Measurements from ENCODE around the gene BHLHE40.

DNA sequence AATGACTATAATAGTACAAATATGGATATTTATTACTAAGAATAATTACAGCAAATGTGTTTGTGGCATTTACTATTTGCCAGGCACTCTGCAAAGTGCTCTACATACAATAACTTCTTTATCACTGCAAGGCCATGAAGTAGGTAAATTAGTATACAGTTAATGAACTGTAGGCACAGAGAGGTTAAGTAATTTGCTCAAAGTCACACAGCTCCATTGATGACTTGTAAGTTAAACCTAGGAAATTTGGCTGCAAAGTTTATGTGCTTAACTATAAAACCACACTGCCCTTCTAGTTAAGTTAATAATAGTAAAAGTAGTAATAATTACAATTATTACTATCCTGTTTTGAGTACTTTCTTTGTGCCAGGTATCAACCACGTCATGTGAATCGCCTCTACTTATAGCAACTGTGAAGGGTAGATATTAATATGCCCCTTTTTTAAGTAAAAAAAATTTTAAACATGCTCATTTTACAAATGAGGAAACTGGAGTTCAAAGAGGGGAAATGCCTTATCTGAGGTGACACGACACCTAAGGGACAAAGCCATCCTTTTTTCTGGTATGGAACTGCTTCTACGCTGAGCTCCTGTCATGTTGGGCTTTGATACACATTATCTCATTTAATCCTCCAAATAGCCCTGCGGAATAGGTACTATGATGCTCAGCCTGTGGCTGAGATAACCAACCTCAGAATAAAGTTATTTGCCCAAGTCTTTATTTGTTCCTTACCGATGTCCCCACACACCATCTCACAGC is 8.5 kb downstream of the BHLHE40 start:
- TF ChIP-seq, protein P1, sequence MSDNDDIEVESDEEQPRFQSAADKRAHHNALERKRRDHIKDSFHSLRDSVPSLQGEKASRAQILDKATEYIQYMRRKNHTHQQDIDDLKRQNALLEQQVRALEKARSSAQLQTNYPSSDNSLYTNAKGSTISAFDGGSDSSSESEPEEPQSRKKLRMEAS (IDR thresholded peaks at IDR 0.05), result no peak
- TF ChIP-seq POLR2AphosphoS2 (conservative IDR thresholded peaks at IDR 0.05; ENCODE audit: low read length), result no peak
- TF ChIP-seq, protein P2, sequence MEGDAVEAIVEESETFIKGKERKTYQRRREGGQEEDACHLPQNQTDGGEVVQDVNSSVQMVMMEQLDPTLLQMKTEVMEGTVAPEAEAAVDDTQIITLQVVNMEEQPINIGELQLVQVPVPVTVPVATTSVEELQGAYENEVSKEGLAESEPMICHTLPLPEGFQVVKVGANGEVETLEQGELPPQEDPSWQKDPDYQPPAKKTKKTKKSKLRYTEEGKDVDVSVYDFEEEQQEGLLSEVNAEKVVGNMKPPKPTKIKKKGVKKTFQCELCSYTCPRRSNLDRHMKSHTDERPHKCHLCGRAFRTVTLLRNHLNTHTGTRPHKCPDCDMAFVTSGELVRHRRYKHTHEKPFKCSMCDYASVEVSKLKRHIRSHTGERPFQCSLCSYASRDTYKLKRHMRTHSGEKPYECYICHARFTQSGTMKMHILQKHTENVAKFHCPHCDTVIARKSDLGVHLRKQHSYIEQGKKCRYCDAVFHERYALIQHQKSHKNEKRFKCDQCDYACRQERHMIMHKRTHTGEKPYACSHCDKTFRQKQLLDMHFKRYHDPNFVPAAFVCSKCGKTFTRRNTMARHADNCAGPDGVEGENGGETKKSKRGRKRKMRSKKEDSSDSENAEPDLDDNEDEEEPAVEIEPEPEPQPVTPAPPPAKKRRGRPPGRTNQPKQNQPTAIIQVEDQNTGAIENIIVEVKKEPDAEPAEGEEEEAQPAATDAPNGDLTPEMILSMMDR (IDR thresholded peaks at IDR 0.05), result no peak
- 0 out of 2 replicates have a peak, but pooled peaks have one; percentile 12 for TF ChIP-seq RCOR1 (IDR thresholded peaks at IDR 0.05; ENCODE audit: low read depth, low read length)
- no peak for TF ChIP-seq EP300 (IDR thresholded peaks at IDR 0.05)
- TF ChIP-seq ZC3H11A (IDR thresholded peaks at IDR 0.05), result no peak
- no peak for TF ChIP-seq NR3C1 (IDR thresholded peaks at IDR 0.05)
- TF ChIP-seq RNF2 (IDR thresholded peaks at IDR 0.05; ENCODE audit: borderline replicate concordance, low read depth), result no peak
- TF ChIP-seq, protein P3, sequence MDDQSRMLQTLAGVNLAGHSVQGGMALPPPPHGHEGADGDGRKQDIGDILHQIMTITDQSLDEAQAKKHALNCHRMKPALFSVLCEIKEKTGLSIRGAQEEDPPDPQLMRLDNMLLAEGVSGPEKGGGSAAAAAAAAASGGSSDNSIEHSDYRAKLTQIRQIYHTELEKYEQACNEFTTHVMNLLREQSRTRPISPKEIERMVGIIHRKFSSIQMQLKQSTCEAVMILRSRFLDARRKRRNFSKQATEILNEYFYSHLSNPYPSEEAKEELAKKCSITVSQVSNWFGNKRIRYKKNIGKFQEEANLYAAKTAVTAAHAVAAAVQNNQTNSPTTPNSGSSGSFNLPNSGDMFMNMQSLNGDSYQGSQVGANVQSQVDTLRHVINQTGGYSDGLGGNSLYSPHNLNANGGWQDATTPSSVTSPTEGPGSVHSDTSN (IDR thresholded peaks at IDR 0.05), result no peak
- TF ChIP-seq, protein P4, sequence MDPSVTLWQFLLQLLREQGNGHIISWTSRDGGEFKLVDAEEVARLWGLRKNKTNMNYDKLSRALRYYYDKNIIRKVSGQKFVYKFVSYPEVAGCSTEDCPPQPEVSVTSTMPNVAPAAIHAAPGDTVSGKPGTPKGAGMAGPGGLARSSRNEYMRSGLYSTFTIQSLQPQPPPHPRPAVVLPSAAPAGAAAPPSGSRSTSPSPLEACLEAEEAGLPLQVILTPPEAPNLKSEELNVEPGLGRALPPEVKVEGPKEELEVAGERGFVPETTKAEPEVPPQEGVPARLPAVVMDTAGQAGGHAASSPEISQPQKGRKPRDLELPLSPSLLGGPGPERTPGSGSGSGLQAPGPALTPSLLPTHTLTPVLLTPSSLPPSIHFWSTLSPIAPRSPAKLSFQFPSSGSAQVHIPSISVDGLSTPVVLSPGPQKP (IDR thresholded peaks at IDR 0.05; ENCODE audit: low read depth, low read length), result no peak
- no peak for TF ChIP-seq BHLHE40 (IDR thresholded peaks at IDR 0.05; ENCODE audit: low read depth, low read length)
- TF ChIP-seq MYC (IDR thresholded peaks at IDR 0.05; ENCODE audit: borderline replicate concordance, low read length), result no peak
- no peak for TF ChIP-seq SMC3 (IDR thresholded peaks at IDR 0.05)
